H54 (cell line): ENCODE data around the gene SCN7A.
"Not testable (repeated sequence)": the region's sequence is repeated elsewhere in the genome, so short reads cannot be mapped to it uniquely, and the experiment has no call there.

Experiments
- DNase-seq: peaks from one replicate; pipeline ENCODE4 v3.0.0; 2011; ENCODE audit warnings: low spot score, mixed read lengths; ENCODE audit not compliant: insufficient read length
- FAIRE-seq: peaks from 3 replicates; lab custom pipeline; 2011; peaks lifted over from hg19 to GRCh38; lab: Jason Lieb, UNC
- POLR2A ChIP-seq: IDR thresholded peaks from 2 replicates; pipeline ENCODE4 v1.6.1; 2011; ENCODE audit warnings: low read depth, mild to moderate bottlenecking, low read length

Gene SCN7A

GRCh38 chr2:166436976-166437375, 57.1 kb downstream of the SCN7A start:
- DNase-seq (no peak), FAIRE-seq (no peak)
- TF ChIP-seq POLR2A = no peak

DNA sequence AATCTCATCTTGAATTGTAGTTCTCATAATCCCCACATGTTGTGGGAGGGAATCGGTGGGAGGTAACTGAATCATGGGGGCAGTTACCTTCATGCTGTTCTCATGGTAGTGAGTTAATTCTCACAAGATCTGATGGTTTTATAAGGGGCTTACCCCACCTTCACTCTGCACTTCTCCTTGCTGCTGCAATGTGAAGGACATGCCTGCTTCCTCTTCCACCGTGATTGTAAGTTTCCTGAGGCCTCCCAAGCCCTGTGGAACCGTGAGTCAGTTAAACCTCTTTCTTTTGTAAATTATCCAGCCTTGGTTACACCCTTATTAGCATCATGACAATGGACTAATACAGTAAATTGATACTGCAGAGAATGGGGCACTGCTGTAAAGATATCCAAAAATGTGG, 57.9 kb downstream of the SCN7A start:
- TF ChIP-seq POLR2A = no peak
- no peak for DNase-seq
- no peak for FAIRE-seq

GRCh38 chr2:166434491-166434890, 59.6 kb downstream of the SCN7A start:
- no peak for TF ChIP-seq POLR2A
- FAIRE-seq = no peak

GRCh38 chr2:166433457-166433856, 60.6 kb downstream of the SCN7A start:
- DNase-seq (no peak), FAIRE-seq (no peak)
- TF ChIP-seq POLR2A = no peak

More at GRCh38 chr2:166434491-166434890, 59.6 kb downstream of the SCN7A start:
- DNase-seq = no peak

DNA sequence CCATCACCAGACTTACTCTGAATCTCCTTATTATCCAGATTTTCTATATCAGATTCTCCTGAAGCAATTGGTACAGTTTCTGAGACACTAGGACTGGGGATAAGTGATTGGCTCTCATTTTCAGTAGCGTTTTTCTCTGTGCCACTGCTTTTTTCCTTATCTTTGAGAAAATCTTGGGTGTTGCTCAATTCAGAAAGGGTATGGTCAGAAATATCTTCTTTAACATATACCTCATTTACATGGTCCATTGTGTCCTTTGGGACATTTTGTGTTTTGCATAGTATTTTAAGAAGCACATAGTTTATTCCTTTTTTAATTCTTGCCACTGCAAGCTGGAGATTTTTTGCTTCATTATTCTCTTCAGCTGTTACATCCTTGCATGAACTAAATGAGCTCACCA, 61.7 kb downstream of the SCN7A start:
- FAIRE-seq (no peak), DNase-seq (no peak)
- no peak for TF ChIP-seq POLR2A

DNA sequence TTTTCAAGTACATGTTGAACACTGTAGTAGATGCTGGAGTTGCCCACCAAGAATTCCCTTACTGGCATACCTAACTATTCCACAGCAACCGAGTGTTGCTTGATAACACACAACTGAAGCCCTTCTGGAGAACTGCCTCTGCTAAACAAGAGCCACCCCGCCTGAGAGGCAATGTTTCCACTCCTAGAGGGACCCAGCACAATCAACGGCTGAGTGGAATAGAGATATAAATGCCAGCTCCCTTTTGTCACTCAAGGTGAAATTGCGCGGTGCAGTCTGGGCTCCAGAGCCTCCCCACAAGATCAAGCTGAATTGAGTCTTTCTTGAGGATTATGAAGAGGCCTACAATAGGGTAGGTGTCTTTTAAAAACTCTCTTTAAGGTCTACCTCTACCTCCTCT, 69.2 kb downstream of the SCN7A start:
- no peak for TF ChIP-seq POLR2A
- DNase-seq (no peak), FAIRE-seq (no peak)

GRCh38 chr2:166419616-166419934, 74.5 kb downstream of the SCN7A start:
- no peak for DNase-seq
- peak; percentile 41 for FAIRE-seq
- no peak for TF ChIP-seq POLR2A

DNA sequence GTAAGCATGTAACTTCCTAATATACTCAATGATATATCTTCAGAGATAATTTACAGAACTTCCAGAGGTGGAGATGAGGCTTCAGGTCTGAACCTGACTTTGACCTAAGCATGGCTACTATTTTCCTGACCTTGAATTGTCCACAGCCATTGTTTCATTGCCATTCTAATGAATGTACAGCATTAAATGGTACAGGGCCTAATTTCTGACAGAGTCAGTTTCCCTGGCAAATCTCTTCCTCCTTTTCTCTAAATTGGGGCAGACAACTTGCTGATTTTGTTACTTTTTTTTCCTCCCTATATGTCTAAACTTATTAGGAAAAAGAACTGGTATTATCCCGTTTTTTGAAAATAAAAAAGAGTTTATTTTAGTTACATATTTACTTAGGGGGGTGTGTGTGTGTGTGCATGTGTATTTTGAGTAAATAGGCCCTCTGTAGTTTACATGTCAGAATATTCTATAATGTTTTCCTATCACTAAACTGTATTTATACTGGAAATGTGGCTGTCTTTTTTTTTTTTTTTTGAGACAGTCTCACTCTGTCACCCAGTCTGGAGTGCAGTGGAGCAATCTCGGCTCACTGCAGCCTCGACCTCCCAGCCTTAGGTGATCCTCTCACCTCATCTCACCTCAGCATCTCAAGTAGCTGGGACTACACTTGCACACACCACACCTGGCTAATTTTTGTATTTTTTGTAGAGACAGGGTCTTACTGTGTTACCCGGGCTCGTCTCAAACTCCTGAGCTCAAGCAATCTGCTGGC, 75.0 kb downstream of the SCN7A start:
- no peak for TF ChIP-seq POLR2A
- FAIRE-seq (no peak), DNase-seq (no peak)

- TF ChIP-seq POLR2A = no peak
- DNase-seq (no peak), FAIRE-seq (peak; percentile 30)
Observed at GRCh38 chr2:166417669-166418068, 76.4 kb downstream of the SCN7A start.

- TF ChIP-seq POLR2A = no peak
- FAIRE-seq = no peak
- no peak for DNase-seq
Observed at GRCh38 chr2:166413255-166413654, 80.8 kb downstream of the SCN7A start.

DNA sequence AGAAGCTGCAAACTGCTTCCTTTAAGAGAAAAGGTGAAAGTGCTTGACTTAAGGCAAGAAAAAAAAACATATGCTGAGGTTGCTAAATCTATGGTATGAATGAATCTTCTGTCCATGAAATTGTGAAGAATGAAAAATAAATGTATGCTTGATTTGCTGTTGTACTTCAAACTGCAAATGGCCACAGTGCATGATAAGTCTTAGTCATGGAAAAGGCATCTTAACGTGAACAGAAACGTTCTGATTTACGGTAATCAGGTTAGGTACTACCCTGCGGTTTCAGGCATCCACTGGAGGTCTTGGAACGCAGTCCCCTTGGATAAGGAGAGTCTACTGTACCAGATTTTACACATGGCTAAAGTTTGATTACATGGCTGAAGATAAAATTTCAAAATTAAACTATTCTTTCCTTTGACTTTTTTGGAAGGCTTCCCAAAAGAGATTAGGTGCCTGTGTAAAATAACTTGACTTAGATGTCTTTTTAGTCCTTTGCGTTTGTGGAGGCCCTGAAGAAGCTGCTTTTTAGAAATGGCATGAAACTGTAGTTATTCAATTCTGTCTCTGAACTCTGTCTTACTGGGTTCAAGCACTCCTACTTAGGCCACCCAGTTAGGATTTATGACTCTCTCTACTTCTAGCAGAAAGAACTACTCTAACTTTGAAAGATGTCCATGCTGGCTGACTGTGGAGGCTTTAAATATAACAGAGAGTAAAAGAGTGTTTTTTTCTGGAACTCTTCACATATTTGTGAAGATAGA, 82.4 kb downstream of the SCN7A start:
- DNase-seq = no peak
- no peak for FAIRE-seq
- TF ChIP-seq POLR2A = no peak

DNA sequence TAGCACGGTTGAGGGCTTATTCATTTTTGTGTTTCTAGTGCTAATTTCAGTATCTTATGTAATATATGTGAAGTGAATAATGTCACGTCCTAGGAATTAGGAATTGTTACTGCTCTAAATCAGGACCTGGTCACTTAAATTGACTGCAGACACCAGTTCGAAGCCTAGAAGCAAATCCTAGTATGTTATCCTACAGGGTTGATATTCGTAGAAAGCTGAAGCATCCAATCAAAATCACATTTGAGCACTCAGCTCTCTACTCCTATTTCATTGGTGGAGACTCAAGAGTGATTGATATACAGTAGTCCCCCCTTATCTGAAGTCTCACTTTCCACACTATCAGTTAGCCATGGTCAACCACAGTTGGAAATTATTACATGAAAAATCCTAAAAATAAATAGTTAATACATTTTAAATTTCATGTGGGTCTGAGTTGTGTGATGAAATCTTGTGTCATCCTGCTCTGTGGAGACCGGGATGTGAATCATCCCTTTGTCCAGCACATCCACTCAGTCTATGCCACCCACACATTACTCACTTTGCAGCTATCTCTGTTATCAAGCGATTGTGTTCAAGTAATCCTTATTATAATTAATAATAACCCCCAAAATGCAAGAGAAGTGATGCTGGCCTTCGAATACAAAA, 83.1 kb downstream of the SCN7A start:
- DNase-seq = no peak
- no peak for TF ChIP-seq POLR2A
- peak; percentile 95 for FAIRE-seq

- not testable (repeated sequence) for DNase-seq, FAIRE-seq
Observed at GRCh38 chr2:166407746-166408145, 86.3 kb downstream of the SCN7A start.

- no peak for DNase-seq
- no peak for TF ChIP-seq POLR2A
- no peak for FAIRE-seq
Observed at GRCh38 chr2:166406374-166406773, 87.7 kb downstream of the SCN7A start.
